HepG2 (cell line): ENCODE measurements around the gene QKI. TPM values are rescaled to one million over a fixed set of nuclear protein-coding genes. Genes with fewer than 3 reads are reported as not detected.
A peak's percentile ranks its signal among the peaks of the same experiment; 100 is the strongest.

ENCODE experiments used
- ETV5 ChIP-seq: IDR thresholded peaks from 2 replicates; pipeline ENCODE4 v1.6.1; 2018; ENCODE audit warnings: missing biosample characterization, missing genetic modification reagents, inconsistent platforms, borderline replicate concordance
- FOXC1 ChIP-seq: sonication (generic); formaldehyde crosslinking; IDR thresholded peaks from 2 replicates; pipeline ENCODE4 v1.8.0; 2022; ENCODE audit warnings: mild to moderate bottlenecking, missing genetic modification reagents, borderline replicate concordance
- HNRNPLL ChIP-seq: fragments of 200-400 bp; formaldehyde crosslinking; IDR thresholded peaks from 2 replicates; pipeline ENCODE4 v1.6.1; 2017; ENCODE audit warnings: mild to moderate bottlenecking, low read depth, low read length; ENCODE audit not compliant: poor library complexity, severe bottlenecking
- KMT2B ChIP-seq: IDR thresholded peaks from 2 replicates; pipeline ENCODE4 v1.6.1; 2016; ENCODE audit warnings: missing genetic modification reagents, missing compliant biosample characterization
- MATR3 ChIP-seq: sonication (generic); formaldehyde crosslinking; IDR thresholded peaks from 2 replicates; pipeline ENCODE4 v1.4.0; 2020; ENCODE audit warnings: missing genetic modification reagents
- MLLT10 ChIP-seq: sonication (generic); formaldehyde crosslinking; IDR thresholded peaks from 2 replicates; pipeline ENCODE4 v1.4.0; 2020; ENCODE audit warnings: missing genetic modification reagents
- MTA1 ChIP-seq: sonication (generic); formaldehyde crosslinking; IDR thresholded peaks from 2 replicates; pipeline ENCODE4 v1.4.0; 2020; ENCODE audit warnings: missing genetic modification reagents, mild to moderate bottlenecking, borderline replicate concordance
- PATZ1 ChIP-seq: sonication (generic); formaldehyde crosslinking; IDR thresholded peaks from 2 replicates; pipeline ENCODE4 v1.4.0; 2020; ENCODE audit warnings: missing genetic modification reagents
- RAD21 ChIP-seq: fragments of 450-650 bp; formaldehyde crosslinking; IDR thresholded peaks from 2 replicates; pipeline ENCODE4 v1.5.0; 2020; ENCODE audit warnings: mild to moderate bottlenecking
- RARA ChIP-seq: IDR thresholded peaks from 2 replicates; pipeline ENCODE4 v1.6.1; 2016; ENCODE audit warnings: missing genetic modification reagents, missing compliant biosample characterization
- SP2 ChIP-seq: sonication (generic); formaldehyde crosslinking; IDR thresholded peaks from 2 replicates; pipeline ENCODE4 v1.5.1; 2020; ENCODE audit warnings: mild to moderate bottlenecking, missing genetic modification reagents
- ZBTB26 ChIP-seq: IDR thresholded peaks from 2 replicates; pipeline ENCODE4 v1.6.1; 2016; ENCODE audit warnings: missing compliant biosample characterization, missing genetic modification reagents, borderline replicate concordance
- ZNF235 ChIP-seq: sonication (generic); formaldehyde crosslinking; IDR thresholded peaks from 2 replicates; pipeline ENCODE4 v1.8.1; 2023; ENCODE audit warnings: mild to moderate bottlenecking, missing genetic modification reagents, borderline replicate concordance
- ZNF264 ChIP-seq: sonication (generic); formaldehyde crosslinking; IDR thresholded peaks from 2 replicates; pipeline ENCODE4 v1.4.0; 2020; ENCODE audit warnings: missing genetic modification reagents
- ZNF597 ChIP-seq: sonication (generic); formaldehyde crosslinking; IDR thresholded peaks from 2 replicates; pipeline ENCODE4 v1.5.0; 2020; ENCODE audit warnings: missing genetic modification reagents
- polyA plus RNA-seq, 8 experiments: library from polyadenylated mRNA; depleted of rRNA in 3 of 8; stranded (reverse) in 7 of 8; unstranded in 1 of 8; fragments of >200 nt; fragmentation: Illumina TruSeq in 4 of 8; extraction: Trizol in 4 of 8; gene quantifications; 2 replicates each; pipeline versions ENCODE4 v1.2.1 to v1.2.3, GENCODE V29; 2011 to 2016; ENCODE audit warnings: low read depth in 4 of 8, missing spikeins in 1 of 8, mixed read lengths in 1 of 8; ENCODE audit not compliant: insufficient read depth in 1 of 8
- total RNA-seq, 5 experiments: library from RNA; depleted of rRNA; stranded (reverse); fragments of >200 nt; fragmentation: Illumina TruSeq; extraction: Trizol; gene quantifications; 2 replicates each; pipeline ENCODE4 v1.2.3, GENCODE V29; 2016; ENCODE audit warnings: low read depth in 1 of 5
- TF ChIP-seq, protein P1 (sequence below): sonication (generic); formaldehyde crosslinking; IDR thresholded peaks from 2 replicates; pipeline ENCODE4 v1.8.0; 2022; ENCODE audit warnings: missing genetic modification reagents, low read depth, mild to moderate bottlenecking, borderline replicate concordance
- TF ChIP-seq, protein P2 (sequence below): sonication (generic); formaldehyde crosslinking; IDR thresholded peaks from 2 replicates; pipeline ENCODE4 v1.4.0; 2020; ENCODE audit warnings: mild to moderate bottlenecking, missing genetic modification reagents
- TF ChIP-seq, protein P3 (sequence below): sonication (generic); formaldehyde crosslinking; IDR thresholded peaks from 2 replicates; pipeline ENCODE4 v1.4.0; 2020; ENCODE audit warnings: mild to moderate bottlenecking, missing genetic modification reagents
- TF ChIP-seq, protein P4 (sequence below): sonication (generic); formaldehyde crosslinking; IDR thresholded peaks from 2 replicates; pipeline ENCODE4 v1.8.0; 2022; ENCODE audit warnings: mild to moderate bottlenecking, missing genetic modification reagents; ENCODE audit not compliant: insufficient replicate concordance
- TF ChIP-seq, protein P5 (sequence below), 2 experiments: fragments of 450-650 bp in 1 of 2; sonication (generic) in 1 of 2; formaldehyde crosslinking; IDR thresholded peaks; 2 replicates each; pipeline versions ENCODE4 v1.5.0 to v1.8.0; 2020 to 2022; ENCODE audit warnings: mild to moderate bottlenecking in 1 of 2, missing genetic modification reagents in 1 of 2

Gene QKI
- total and polyA plus RNA-seq, 2 of the 13 experiments (the other 11 are each of a cell fraction or from before 2014, with no cell fraction given) = 136 to 137 TPM

DNA sequence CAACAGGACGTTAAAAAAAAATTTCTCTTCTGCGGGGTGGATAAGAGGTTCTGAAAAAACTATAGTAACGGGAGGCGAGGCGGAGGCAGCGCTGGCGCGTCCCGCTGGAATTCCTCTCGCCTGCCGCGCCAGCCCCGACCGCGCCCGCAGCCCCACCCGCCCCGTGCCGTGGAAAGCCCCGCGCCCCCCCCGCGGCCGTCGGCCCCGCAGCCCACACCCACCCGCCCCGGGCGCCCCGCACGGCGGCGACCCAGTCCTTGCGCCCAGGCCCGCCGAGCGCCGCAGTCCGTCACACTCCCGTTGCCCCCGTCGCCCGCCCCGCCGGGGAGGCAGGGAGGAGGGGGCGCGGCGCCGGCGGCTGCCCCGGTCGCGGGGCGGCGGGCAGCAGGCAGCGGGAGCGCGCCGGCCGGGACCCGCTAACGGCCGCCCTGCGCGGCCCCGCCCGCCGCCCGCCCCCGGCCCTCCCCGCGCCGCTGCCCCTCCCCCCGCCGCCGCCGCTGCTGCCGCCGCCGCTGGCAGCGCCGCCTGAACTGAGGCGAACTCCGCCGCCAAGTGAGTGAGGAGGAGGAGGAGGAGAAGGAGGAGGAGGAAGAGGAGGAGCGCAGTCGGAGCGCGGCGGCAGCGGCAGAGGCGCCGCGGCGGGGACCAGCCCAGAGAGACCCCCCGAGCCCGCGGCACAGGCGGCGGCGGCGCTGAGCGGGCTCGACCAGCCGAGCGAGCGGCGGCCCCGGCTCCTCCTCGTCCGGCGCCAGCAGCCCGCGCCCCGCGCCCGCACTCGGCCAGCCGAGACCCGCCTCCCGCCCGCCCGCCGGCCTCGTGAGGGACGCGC, at the start of gene QKI (continued):
- TF ChIP-seq ZNF597 (CRISPR knock-in tag) (no peak), ETV5 (CRISPR knock-in tag) (no peak), KMT2B (CRISPR knock-in tag) (peak; percentile 72; the same call in 1 of the 2 replicates), FOXC1 (CRISPR knock-in tag) (no peak), RARA (CRISPR knock-in tag) (peak; percentile 37; the same call in 1 of the 2 replicates), ZBTB26 (CRISPR knock-in tag) (no peak), ZNF264 (CRISPR knock-in tag) (no peak), SP2 (no peak), RAD21 (peak; percentile 18; the same call in 1 of the 2 replicates), MTA1 (CRISPR knock-in tag) (peak; percentile 4; the same call in 1 of the 2 replicates), HNRNPLL (peak; percentile 27), PATZ1 (CRISPR knock-in tag) (peak; percentile 84), MLLT10 (no peak), MATR3 (CRISPR knock-in tag) (no peak), ZNF235 (CRISPR knock-in tag) (no peak)
- TF ChIP-seq, protein P1, sequence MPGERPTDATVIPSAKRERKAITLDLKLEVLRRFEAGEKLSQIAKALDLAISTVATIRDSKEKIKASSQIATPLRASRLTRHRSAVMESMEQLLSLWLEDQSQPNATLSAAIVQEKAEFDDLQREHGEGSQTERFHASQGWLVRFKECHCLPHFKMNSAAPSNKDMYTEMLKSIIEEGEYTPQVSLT (CRISPR knock-in tag) = no peak
- TF ChIP-seq, protein P2, sequence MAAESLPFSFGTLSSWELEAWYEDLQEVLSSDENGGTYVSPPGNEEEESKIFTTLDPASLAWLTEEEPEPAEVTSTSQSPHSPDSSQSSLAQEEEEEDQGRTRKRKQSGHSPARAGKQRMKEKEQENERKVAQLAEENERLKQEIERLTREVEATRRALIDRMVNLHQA = no peak
- TF ChIP-seq, protein P3, sequence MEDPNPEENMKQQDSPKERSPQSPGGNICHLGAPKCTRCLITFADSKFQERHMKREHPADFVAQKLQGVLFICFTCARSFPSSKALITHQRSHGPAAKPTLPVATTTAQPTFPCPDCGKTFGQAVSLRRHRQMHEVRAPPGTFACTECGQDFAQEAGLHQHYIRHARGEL (CRISPR knock-in tag) = no peak
- TF ChIP-seq, protein P4, sequence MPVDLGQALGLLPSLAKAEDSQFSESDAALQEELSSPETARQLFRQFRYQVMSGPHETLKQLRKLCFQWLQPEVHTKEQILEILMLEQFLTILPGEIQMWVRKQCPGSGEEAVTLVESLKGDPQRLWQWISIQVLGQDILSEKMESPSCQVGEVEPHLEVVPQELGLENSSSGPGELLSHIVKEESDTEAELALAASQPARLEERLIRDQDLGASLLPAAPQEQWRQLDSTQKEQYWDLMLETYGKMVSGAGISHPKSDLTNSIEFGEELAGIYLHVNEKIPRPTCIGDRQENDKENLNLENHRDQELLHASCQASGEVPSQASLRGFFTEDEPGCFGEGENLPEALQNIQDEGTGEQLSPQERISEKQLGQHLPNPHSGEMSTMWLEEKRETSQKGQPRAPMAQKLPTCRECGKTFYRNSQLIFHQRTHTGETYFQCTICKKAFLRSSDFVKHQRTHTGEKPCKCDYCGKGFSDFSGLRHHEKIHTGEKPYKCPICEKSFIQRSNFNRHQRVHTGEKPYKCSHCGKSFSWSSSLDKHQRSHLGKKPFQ = peak; percentile 5
- TF ChIP-seq, protein P5, sequence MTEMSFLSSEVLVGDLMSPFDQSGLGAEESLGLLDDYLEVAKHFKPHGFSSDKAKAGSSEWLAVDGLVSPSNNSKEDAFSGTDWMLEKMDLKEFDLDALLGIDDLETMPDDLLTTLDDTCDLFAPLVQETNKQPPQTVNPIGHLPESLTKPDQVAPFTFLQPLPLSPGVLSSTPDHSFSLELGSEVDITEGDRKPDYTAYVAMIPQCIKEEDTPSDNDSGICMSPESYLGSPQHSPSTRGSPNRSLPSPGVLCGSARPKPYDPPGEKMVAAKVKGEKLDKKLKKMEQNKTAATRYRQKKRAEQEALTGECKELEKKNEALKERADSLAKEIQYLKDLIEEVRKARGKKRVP (CRISPR knock-in tag; IDR thresholded peaks at IDR 0.05) = 0 out of 4 replicates have a peak, but pooled peaks of 1 of the 2 experiments have one; percentile 4
